B cell (primary cell): ENCODE data around the gene REM2.

Experiments used
- CTCF ChIP-seq: fragments of 200-600 bp; IDR thresholded peaks from one replicate; pipeline ENCODE4 v1.8.0; 2022; ENCODE audit warnings: antibody characterized with exemption, mild to moderate bottlenecking
- EZH2 ChIP-seq: IDR thresholded peaks from 2 replicates; pipeline ENCODE4 v1.6.1; 2012; ENCODE audit warnings: borderline replicate concordance, low read depth, mild to moderate bottlenecking, moderate library complexity, low read length; ENCODE audit not compliant: insufficient read depth, poor library complexity, severe bottlenecking

GRCh38 chr14:22929961-22930364, 46.9 kb downstream of the REM2 start:
- TF ChIP-seq CTCF (no peak), EZH2 (no peak)
